Neural progenitor cell (in vitro differentiated cells): Measurements from ENCODE around the gene RBBP5. TPM values are rescaled to one million over a fixed set of nuclear protein-coding genes. Genes with fewer than 3 reads are reported as not detected.
A peak's percentile ranks its signal among the peaks of the same experiment; 100 is the strongest.

Experiments
- DNase-seq: peaks from one replicate; pipeline ENCODE4 v3.0.0-alpha.2; 2016; ENCODE audit warnings: low spot score
- H2AFZ ChIP-seq: fragments of 200-600 bp; sonication (generic); replicated peaks from 2 replicates; pipeline ENCODE4 v1.6.1; 2016; ENCODE audit warnings: antibody characterized with exemption
- H3F3A ChIP-seq: fragments of 200-600 bp; sonication (generic); 2 replicates; pipeline ENCODE4 v1.6.1; 2016; ENCODE audit warnings: antibody characterized with exemption, low read depth
- H3K27ac ChIP-seq: fragments of 200-600 bp; sonication (generic); 2 replicates; pipeline ENCODE4 v1.5.1; 2016; ENCODE audit warnings: mild to moderate bottlenecking
- H3K27me3 ChIP-seq: fragments of 200-600 bp; sonication (generic); 2 replicates; pipeline ENCODE4 v1.6.1; 2016; ENCODE audit warnings: mild to moderate bottlenecking, moderate library complexity
- H3K36me3 ChIP-seq: fragments of 200-600 bp; sonication (generic); 2 replicates; pipeline ENCODE4 v1.5.1; 2016
- H3K4me1 ChIP-seq: fragments of 200-600 bp; sonication (generic); 2 replicates; pipeline ENCODE4 v1.6.1; 2016; ENCODE audit warnings: mixed run types
- H3K4me2 ChIP-seq: fragments of 200-600 bp; sonication (generic); 2 replicates; pipeline ENCODE4 v1.6.1; 2016
- H3K4me3 ChIP-seq: fragments of 200-600 bp; sonication (generic); 2 replicates; pipeline ENCODE4 v1.5.1; 2016
- H3K79me2 ChIP-seq: fragments of 200-600 bp; sonication (generic); 2 replicates; pipeline ENCODE4 v1.6.1; 2016; ENCODE audit warnings: low read depth
- H3K9ac ChIP-seq: fragments of 200-600 bp; sonication (generic); 2 replicates; pipeline ENCODE4 v1.6.1; 2016
- H3K9me3 ChIP-seq: fragments of 200-600 bp; sonication (generic); 2 replicates; pipeline ENCODE4 v1.5.1; 2016; ENCODE audit warnings: low read depth
- H4K20me1 ChIP-seq: fragments of 200-600 bp; sonication (generic); 2 replicates; pipeline ENCODE4 v1.6.1; 2016; ENCODE audit warnings: low read depth
- H3K27ac Mint-ChIP-seq: 3 replicates; pipeline ENCODE4 v1.8.0; 2021; ENCODE audit warnings: mixed read lengths
- H3K27me3 Mint-ChIP-seq: 2 replicates; pipeline ENCODE4 v1.8.0; 2022; ENCODE audit warnings: low read depth, mild to moderate bottlenecking, inconsistent platforms, moderate library complexity, mixed read lengths; ENCODE audit not compliant: insufficient read depth
- H3K36me3 Mint-ChIP-seq: 3 replicates; pipeline ENCODE4 v1.8.0; 2021; ENCODE audit warnings: mixed read lengths
- H3K4me1 Mint-ChIP-seq: 3 replicates; pipeline ENCODE4 v1.8.0; 2021; ENCODE audit warnings: mixed read lengths
- H3K4me3 Mint-ChIP-seq: 3 replicates; pipeline ENCODE4 v1.8.0; 2021; ENCODE audit warnings: mild to moderate bottlenecking, moderate library complexity, mixed read lengths
- H3K9me3 Mint-ChIP-seq: 3 replicates; pipeline ENCODE4 v1.8.0; 2020; ENCODE audit warnings: mixed read lengths
- EZH2 ChIP-seq: fragments of 200-600 bp; sonication (generic); IDR thresholded peaks from 2 replicates; pipeline ENCODE4 v1.6.1; 2017; ENCODE audit warnings: antibody characterized with exemption, mild to moderate bottlenecking, moderate library complexity
- EZH2phosphoT487 ChIP-seq: fragments of 200-600 bp; sonication (generic); IDR thresholded peaks from 2 replicates; pipeline ENCODE4 v1.6.1; 2017; ENCODE audit warnings: antibody characterized with exemption
- total RNA-seq: library from RNA; depleted of rRNA; stranded (reverse); fragments of >200 nt; gene quantifications from 2 replicates; pipeline ENCODE4 v1.2.3, GENCODE V29; 2015; ENCODE audit warnings: low replicate concordance
- TF ChIP-seq, protein P1 (sequence below): fragments of 200-600 bp; sonication (generic); IDR thresholded peaks from 2 replicates; pipeline ENCODE4 v1.5.1; 2017; ENCODE audit warnings: antibody characterized with exemption, mild to moderate bottlenecking

RBBP5 gene
- total RNA-seq, 1 donor from 2014 or later = 30.1 TPM

DNA sequence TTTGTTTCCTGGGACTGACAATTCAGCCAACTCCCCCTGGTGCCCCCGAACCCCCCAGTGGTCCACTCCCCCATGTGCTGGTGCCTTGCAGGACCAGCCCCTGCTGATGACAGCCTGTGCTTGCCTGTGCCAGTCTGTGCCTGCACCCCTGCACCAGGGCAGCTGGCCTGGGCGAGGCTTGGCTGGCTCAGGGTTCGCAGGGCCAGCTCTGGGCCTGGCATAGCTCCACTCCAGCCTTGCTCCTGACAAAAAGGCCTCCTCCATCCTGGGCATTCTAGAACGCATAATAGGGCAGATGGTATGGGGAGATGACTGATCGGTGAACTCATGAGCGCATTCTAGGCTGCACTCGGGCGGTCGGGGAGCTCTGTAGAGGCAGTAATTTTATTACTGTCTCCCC lies 73.4 kb downstream of the RBBP5 start:
- no peak overlapping the region for H3K4me3 Mint-ChIP-seq
- H3K4me3 ChIP-seq = no peak overlapping the region
- H3K27ac ChIP-seq = no peak overlapping the region
- H3K36me3 Mint-ChIP-seq = no peaks in the 10 kb centered on the region
- H3K27ac Mint-ChIP-seq = no peak overlapping the region
- H4K20me1 ChIP-seq = peaks cover 10% of the 10 kb centered on the region
- H3K9me3 ChIP-seq = no peaks in the 10 kb centered on the region
- H3K9me3 Mint-ChIP-seq = no peaks in the 10 kb centered on the region
- peaks cover 3% of the 10 kb centered on the region for H3F3A ChIP-seq
- peaks cover 4% of the 10 kb centered on the region for H3K79me2 ChIP-seq
- H3K4me1 Mint-ChIP-seq = peaks cover 35% of the 10 kb centered on the region
- H3K9ac ChIP-seq = no peak overlapping the region
- no peak overlapping the region for H2AFZ ChIP-seq
- no peak for DNase-seq
- peaks cover 45% of the 10 kb centered on the region for H3K4me1 ChIP-seq
- peaks cover 8% of the 10 kb centered on the region for H3K27me3 ChIP-seq
- no peaks in the 10 kb centered on the region for H3K36me3 ChIP-seq
- H3K27me3 Mint-ChIP-seq = peaks cover 30% of the 10 kb centered on the region
- no peak for TF ChIP-seq EZH2
- TF ChIP-seq EZH2phosphoT487 = no peak
- TF ChIP-seq, protein P1, sequence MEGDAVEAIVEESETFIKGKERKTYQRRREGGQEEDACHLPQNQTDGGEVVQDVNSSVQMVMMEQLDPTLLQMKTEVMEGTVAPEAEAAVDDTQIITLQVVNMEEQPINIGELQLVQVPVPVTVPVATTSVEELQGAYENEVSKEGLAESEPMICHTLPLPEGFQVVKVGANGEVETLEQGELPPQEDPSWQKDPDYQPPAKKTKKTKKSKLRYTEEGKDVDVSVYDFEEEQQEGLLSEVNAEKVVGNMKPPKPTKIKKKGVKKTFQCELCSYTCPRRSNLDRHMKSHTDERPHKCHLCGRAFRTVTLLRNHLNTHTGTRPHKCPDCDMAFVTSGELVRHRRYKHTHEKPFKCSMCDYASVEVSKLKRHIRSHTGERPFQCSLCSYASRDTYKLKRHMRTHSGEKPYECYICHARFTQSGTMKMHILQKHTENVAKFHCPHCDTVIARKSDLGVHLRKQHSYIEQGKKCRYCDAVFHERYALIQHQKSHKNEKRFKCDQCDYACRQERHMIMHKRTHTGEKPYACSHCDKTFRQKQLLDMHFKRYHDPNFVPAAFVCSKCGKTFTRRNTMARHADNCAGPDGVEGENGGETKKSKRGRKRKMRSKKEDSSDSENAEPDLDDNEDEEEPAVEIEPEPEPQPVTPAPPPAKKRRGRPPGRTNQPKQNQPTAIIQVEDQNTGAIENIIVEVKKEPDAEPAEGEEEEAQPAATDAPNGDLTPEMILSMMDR = no peak
- H3K4me2 ChIP-seq = no peak overlapping the region

DNA sequence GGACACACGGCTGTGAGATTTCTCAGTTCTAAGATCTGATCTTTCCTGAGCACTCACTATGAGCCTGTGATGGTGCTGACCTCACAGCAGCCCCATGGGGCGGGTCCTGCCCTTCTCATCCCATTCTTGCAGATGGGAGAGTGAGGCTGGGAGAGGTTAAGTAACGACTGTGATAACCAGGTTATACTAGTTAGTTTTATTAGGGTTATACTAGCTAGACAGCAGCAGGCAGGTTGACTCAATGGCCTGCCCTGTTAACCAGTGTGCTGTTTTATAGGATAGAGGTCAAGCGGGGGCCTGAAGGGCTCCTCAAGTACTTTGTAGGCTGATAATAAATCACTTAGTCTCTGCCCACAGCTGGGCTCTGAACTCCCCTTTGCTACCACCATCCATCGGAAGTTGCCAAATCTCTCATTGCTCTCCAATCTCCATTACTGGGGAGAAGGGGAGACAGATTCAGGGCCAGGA lies 74.0 kb downstream of the RBBP5 start:
- H4K20me1 ChIP-seq = peaks cover 10% of the 10 kb centered on the region
- no peak overlapping the region for H3K4me3 ChIP-seq
- no peaks in the 10 kb centered on the region for H3K9me3 Mint-ChIP-seq
- peaks cover 11% of the 10 kb centered on the region for H3K27me3 ChIP-seq
- TF ChIP-seq EZH2 (no peak), EZH2phosphoT487 (no peak)
- TF ChIP-seq, protein P1 = no peak
- peaks cover 3% of the 10 kb centered on the region for H3F3A ChIP-seq
- no peak for DNase-seq
- peaks cover 30% of the 10 kb centered on the region for H3K27me3 Mint-ChIP-seq
- no peak overlapping the region for H3K27ac ChIP-seq
- H3K27ac Mint-ChIP-seq = no peak overlapping the region
- H3K9me3 ChIP-seq = no peaks in the 10 kb centered on the region
- peaks cover 6% of the 10 kb centered on the region for H3K79me2 ChIP-seq
- H3K4me1 ChIP-seq = peaks cover 46% of the 10 kb centered on the region
- no peaks in the 10 kb centered on the region for H3K36me3 Mint-ChIP-seq
- no peak overlapping the region for H3K4me2 ChIP-seq
- no peaks in the 10 kb centered on the region for H3K36me3 ChIP-seq
- no peak overlapping the region for H3K9ac ChIP-seq
- H3K4me3 Mint-ChIP-seq = no peak overlapping the region
- peaks cover 31% of the 10 kb centered on the region for H3K4me1 Mint-ChIP-seq
- no peak overlapping the region for H2AFZ ChIP-seq

DNA sequence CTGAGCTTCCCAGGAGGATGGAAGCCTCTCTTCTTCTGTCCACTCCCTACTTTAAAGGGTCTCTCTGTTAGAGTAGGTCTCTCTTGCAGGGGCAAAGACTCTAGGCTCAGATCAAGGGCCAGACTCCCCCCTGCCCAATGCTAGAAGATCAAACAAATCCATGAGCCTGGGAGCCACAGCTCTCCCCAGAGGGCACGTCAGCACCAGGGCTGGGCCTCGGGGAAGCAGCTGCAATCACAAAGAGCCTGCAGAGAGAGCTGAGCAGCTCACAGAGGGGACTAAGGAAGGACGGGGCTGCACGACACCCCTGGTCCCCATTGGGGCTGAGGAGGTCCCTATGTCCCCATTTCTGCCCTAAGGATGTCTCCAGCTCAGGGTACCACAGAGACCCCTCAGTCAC lies 74.9 kb downstream of the RBBP5 start:
- Histone ChIP-seq H3K9me3 (no peaks in the 10 kb centered on the region), H3K79me2 (peaks cover 6% of the 10 kb centered on the region), H3K4me2 (peak overlapping the region; percentile 44), H3K9ac (no peak overlapping the region), H3K36me3 (no peaks in the 10 kb centered on the region), H2AFZ (no peak overlapping the region), H4K20me1 (peaks cover 10% of the 10 kb centered on the region), H3K27me3 (peaks cover 20% of the 10 kb centered on the region), H3F3A (peaks cover 8% of the 10 kb centered on the region), H3K27ac (no peak overlapping the region), H3K4me3 (no peak overlapping the region), H3K4me1 (peaks cover 44% of the 10 kb centered on the region)
- TF ChIP-seq EZH2phosphoT487 = no peak
- TF ChIP-seq EZH2 = no peak
- TF ChIP-seq, protein P1 = no peak
- Mint-ChIP-seq H3K36me3 (no peaks in the 10 kb centered on the region), H3K27ac (no peak overlapping the region), H3K9me3 (no peaks in the 10 kb centered on the region), H3K4me1 (peaks cover 36% of the 10 kb centered on the region), H3K4me3 (peak overlapping the region; percentile 41), H3K27me3 (peaks cover 37% of the 10 kb centered on the region)
- peak; percentile 39 for DNase-seq
